OCI-LY7 (cell line): Measurements from ENCODE around the gene TNS3.

Source experiments
- CTCF ChIP-seq: fragments of 200-600 bp; sonication (generic); conservative IDR thresholded peaks from 2 replicates; pipeline ENCODE4 v1.5.1; 2014; ENCODE audit warnings: mild to moderate bottlenecking, antibody characterized with exemption, low read length, moderate library complexity, mixed read lengths
- EZH2phosphoT487 ChIP-seq: fragments of 200-600 bp; sonication (generic); IDR thresholded peaks from 2 replicates; pipeline ENCODE4 v1.6.1; 2018; ENCODE audit warnings: low read depth, borderline replicate concordance, mild to moderate bottlenecking, mixed run types, antibody characterized with exemption, low read length, moderate library complexity, mixed read lengths

DNA sequence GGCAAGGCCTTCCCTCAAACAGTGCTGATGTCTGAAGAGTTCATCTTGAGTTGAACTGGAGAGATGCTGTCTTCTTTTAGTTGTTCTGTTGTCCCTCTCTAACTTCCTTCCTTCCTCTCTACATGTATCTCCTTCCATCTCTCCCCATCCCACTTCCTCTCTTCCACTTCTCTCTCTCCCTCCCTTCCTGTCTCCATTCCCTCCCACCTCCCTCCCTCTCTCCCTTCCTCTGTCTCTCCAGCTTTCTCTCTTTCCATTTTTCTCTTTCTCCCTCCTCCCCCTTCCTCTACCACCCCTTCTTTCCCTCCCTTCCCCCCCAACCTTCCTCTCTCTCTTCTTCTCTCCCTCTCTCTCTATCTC is 40.7 kb upstream of the TNS3 start:
- TF ChIP-seq CTCF (no peak), EZH2phosphoT487 (no peak)
